Stimulated activated CD8-positive, alpha-beta memory T cell treated with anti-CD3 and anti-CD28 coated beads, Interleukin-4, amount 100 ng/mL, for 1 hour (primary cell): Measurements from ENCODE around the gene TJP2.

Source experiments
- DNase-seq, 2 donors: peaks; one replicate each; pipeline ENCODE4 v3.0.0-alpha.2; 2020; ENCODE audit warnings: low read depth in 2 of 2, low spot score in 1 of 2

Gene TJP2

DNA sequence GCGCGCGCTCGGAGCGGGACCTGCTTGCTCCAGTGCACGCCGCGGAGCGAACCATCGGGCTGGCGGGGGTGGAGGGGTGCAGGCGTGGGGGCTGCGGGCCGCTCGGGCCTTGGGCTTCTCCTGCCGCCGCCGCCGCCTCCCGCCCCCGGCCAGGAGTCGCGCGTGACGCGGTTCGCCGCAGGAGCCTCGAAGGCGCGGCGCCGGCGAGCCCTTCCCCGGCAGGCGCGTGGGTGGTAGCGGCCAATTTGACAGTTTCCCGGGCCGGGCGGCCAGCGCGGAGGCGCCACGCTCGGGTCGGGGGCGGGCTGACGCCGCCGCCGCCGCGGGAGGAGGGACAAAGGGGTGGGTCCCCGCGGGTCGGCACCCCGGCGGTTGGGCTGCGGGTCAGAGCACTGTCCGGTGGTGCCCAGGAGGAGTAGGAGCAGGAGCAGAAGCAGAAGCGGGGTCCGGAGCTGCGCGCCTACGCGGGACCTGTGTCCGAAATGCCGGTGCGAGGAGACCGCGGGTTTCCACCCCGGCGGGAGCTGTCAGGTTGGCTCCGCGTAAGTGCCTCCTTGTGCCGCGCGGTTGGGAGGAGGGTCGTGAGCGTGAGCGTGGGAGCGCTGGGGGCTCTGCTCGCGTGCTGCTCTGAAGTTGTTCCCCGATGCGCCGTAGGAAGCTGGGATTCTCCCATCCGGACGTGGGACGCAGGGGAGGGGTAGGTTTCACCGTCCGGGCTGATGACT, at the start of gene TJP2:
Gene TJP2 (plus strand): TSS at position 387 of the 725 bp plus-strand sequence. CDS start 96 bp downstream, at position 483.
- DNase-seq, result no peak

DNA sequence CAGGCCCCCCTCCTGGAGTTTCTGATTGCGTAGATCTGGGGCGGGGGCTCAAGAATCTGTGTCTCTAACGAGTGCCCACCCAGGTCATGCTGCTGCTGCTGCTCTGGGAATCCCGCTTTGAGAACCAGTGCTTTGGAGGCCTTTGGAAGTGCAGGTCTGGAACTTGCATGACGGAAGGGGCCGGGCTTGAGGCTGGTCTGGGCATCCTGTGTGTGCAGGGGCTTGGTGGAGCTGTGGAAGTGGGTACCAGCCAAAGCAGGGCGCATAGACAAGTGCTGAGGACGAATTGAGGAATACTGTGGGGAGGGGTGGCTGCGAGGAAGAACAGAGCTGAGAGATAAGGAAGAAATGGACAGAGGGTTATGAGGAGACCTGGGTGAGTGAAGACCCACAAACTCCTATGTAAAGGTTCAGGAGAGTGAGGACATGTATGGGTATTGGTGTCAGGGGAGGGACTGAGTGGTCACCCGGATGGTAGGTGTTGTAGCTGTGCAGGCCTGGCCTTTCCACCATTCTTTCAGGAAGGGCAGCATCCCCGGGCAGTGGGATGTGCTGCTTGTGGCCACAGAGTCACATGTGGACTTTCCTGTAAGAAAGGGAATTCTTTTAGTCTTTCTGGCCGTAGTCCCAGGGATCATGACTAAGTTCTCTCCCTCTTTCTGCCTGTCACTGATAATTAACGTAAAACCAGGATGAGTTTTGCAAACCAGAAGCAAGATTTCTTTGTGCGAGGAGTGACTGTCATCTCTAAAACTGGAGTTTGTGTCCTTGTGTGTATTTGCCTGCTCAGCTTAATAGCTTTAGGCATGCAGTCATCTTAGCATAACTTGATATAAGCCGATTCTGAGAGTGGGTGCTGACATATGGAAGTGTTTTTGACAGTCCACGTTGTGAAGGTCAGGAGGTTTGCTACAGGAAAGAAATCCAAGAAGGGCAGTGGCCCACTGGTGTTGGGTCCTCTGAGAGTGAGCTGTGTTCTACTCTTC, 43.3 kb upstream of the TJP2 start:
- no peak for DNase-seq

DNA sequence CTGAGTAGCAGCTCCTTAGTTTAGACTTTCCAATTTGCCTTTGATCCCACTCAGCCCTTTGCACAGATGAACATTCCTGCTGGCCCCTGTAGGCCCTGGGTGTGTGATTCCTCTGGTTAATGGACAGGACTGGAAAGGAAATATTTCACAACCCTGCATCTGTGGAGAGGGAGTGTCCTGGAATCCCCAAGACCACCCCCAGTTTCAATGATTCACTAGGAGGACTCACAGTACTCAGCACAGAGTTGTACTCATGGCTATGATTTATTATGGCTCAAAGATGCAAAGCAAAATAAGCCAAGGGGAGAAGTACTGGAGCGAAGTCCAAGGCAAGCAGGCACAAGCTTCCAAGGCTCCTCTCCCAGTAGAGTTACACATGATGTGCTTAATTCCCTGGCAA, 42.4 kb upstream of the TJP2 start:
- no peak for DNase-seq

DNA sequence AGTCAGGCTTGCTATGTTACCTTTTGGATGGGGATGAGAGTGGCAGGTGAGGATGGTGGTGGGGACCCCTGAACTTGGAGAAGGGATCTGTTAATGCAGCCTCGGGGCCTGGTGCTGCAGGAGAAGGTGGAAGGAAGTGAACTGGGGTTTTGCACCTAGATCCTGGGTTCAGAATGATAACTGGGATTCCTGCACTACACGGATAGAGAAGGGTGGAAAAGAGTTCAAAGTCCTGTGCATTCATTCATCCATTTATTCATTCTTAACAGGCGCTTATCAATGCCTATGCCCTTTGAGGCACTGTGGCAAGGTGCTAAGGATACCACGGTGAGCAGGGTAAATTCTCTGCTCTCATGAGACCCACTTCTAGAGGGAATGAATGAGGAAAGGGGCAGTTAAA, 41.7 kb upstream of the TJP2 start:
- no peak for DNase-seq

DNA sequence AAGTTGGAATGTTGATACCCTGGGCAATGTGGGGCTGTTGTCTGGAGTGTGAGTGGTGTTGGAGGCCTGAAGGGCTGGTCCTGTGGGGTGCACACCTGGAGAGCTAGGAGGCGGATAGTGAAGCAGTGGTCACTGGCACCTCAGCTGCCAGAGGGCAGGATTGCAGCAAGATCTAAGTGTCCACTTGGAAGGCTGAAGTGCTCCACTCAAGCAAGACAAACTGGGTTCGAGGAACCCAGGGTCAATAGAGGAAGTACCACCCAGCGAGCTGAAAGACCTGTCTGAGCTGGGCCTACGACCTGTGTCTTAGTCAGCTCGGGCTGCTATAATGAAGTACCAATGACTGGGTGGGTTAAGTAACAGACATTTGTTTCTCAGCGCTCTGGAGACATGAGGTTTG, 39.7 kb upstream of the TJP2 start:
- no peak for DNase-seq

DNA sequence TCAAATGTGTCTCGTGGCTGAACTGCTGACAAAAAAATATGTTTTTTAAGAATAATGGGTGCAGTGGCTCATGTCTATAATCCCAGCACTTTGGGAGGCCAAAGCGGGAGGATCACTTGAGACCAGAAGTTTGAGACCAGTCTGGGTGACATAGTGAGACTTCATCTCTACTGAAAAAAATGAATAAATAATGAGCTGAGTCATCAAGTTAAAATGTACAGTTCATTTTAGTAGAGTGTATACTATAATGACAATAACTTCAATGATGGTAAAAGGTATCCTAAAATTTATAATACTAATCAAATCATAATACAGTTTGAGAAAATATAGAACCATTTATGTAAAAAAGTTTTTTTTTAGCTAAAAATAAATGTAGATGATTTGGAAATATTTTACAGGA, 37.9 kb upstream of the TJP2 start:
- DNase-seq, result no peak

DNA sequence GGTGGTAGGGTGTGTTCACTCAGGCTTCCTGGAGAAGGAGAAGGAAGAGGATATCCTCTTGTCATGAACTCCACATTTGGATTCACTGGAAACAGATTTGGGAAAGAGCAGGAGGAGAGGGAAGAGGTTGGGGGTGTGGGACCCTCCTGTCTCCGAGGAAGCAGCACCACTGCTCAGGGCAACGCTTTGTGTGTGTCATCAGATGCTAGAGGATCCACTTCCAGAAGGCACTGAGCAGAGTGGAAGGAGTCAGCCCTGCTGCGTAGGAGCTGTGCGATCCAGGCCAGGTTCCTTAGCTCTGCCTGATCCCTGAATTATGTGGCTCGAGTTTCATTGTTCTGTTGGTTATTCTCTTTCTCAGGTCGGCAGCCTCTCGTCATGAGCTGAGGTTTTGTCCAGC, 37.3 kb upstream of the TJP2 start:
- no peak for DNase-seq

DNA sequence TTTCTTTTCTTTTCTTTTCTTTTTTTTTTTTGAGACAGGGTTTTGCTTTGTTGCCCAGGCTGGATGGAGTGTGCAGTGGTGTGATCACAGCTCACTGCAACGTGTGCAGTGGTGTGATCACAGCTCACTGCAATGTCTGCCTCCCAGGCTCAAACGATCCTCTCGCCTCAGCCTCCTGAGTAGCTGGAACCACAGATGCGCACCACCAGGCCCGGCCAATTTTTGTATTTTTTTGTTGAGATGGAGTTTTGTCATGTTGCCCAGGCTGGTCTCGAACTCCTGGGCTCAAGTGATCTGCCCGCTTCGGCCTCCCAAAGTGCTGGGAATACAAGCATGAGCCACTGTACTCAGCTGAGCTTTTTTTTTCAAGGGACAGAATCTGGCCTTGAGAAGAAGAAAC, 36.8 kb upstream of the TJP2 start:
- DNase-seq, result no peak

DNA sequence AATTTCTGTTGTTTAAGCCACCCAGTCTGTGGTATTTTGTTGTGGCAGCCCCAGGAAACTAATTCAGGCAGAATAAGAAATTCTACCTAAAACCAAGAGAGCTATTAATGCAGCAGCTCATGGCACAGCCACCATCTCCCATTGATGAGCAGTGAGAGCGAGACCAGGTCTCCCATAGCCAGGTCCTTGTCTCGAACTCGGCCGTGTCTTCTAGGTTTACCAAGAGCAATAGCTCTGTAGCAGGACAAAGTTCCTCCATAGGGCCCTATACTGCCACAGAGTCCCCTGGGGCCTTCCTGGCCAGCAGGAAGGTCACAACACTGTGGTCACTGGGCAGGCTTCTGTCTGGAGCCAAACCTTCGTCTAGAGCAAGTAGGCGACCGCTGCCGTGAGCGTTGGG, 34.5 kb upstream of the TJP2 start:
- DNase-seq, result no peak

DNA sequence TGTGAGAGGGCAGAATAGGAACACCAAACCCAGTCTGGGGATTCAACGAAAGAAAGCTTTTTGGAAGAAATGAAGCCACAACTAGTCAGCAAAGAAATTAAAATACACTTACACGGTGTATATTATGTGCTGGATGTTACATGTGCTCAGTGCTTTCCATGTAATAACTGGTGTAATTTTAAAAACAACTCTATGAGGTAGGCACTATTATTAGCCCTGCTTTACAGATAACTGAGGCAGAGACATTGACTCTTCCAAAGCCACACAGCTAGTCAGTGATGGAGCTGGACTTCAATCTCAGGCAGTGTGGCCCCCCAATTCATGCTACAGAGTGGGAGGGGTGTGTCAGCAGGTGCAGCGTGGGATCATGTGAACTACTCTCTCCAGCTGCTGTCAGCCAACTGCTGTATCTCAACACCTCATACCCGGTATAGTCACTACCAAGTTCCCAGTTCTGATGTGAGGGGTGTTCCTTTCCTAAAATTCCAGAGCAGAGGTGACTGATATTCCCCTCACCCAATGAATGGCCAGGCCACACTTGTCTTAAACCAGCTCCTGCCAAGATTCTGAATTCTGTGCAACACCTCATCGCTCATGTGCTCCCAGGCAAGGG, 33.8 kb upstream of the TJP2 start:
- no peak for DNase-seq

DNA sequence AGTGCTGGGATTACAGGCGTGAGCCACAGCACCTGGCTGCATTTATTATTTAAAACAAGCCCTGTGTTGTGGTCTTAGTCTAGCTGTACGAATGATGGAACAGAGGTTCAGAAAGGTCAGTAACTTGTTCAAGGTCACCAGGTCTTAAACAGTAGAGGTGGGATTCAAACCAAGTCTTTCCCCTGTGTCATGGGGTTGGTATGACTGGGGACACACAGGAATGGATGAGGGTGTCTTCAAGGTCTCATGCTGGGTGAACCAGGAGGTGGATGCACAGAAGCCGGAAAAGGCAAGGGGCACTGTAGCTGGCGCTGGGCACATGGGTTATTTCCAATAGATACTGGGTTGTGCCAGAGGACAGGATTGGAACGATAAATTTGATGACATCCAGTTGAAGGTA, 32.2 kb upstream of the TJP2 start:
- no peak for DNase-seq

DNA sequence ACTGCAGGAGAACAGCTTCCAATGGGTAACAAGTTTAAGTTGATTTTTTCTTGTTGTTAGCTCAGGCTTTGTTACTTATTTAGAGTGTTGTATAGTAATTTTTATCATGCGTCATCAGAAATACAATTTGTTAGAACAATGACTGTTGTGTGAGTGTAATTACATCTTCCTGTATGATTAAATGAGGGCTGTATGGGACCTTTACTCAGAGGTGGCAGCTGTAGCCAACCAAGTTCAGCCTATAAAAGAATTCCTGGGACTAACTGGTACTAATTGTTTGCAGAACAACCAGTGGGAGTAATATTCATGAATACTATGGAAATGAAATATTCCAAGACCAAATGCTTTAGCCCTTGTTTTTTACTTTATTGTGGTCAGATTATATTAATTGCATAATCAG, 30.8 kb upstream of the TJP2 start:
- no peak for DNase-seq

DNA sequence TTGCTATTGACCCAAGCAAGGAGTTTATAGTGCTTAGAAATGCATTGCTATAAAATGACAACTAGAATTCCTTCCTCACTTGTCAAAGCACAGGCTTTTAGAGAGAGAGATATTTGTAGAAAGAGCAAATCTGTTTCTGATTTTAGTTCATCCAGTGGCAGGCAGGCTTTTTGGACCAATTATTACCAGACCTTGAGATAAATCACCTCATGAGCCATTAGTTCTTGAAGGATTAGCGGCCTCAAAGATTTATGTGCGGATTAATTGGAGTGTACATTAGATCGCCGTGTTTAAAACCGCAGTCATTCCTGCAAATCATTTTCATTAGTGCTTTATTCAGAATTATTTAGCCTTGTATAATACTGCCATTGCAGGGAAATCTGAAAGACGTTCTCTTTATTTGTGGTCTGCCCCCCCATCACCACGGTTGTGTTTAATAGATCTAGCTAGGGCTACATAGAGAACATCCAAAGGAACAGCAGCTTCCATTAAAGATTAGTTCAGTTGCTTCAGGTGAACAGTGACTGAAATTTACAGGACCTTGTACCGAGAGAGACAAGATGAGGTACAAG, 28.8 kb upstream of the TJP2 start:
- DNase-seq, result no peak

DNA sequence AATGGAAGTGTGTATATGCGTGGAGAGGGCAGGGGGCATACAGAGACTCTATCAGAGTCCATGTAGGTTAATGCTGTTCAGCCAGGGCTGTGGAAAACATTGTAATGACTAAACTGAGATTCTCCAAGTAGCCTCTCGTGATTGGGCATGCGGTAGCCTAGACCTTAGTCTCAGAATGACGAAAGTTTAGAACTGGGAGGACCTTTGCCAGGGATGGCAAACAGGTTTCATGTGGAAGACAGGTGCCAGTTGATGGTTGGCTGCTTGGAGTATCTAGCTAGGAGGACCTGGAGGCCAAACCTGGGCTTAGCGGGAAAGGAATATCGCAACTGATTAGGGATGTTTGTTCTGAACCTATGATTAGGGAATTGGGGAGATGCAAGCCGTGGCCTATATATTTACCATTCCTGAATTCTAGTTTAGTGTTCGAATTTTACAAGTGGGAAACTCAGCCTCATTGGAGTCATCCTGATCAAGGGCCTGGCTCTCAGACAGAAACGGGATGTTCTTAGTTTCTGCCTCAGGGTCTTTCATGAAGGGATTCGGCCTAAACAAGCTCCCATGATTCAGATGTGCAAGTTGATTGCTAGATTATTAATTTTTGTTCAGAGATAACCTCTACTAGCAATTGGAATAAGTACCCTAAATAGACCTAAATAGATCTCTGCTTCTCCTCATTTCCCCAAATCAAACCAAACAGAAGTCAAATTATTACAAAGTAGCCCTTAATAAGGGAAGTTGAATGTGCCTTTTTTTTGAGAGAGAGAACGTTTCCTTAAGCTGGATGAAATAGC, 26.8 kb upstream of the TJP2 start:
- no peak for DNase-seq

DNA sequence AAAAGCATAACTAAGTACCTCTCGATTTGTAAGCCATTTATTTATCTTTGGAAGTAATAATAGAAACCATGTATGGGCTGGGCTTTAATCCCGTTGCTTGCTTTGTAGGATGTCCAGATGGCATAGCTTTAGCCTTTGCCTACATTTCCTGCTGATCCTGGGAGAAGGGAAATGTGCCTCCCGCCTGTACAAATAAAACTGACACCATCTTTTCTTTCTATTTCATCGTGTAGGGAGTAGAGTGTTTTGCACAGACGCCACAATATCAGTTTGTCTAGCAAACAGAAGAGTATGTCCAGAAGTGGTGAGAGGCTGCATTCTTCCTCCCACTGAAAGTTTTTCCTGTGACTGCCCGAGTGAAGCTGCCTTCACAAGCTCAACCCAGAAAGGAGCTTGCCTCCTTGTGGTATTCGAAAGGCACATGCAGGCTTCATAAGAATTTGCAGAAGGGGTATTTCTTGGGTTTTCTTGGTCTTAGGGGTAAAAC, 24.7 kb upstream of the TJP2 start:
- DNase-seq, result no peak

DNA sequence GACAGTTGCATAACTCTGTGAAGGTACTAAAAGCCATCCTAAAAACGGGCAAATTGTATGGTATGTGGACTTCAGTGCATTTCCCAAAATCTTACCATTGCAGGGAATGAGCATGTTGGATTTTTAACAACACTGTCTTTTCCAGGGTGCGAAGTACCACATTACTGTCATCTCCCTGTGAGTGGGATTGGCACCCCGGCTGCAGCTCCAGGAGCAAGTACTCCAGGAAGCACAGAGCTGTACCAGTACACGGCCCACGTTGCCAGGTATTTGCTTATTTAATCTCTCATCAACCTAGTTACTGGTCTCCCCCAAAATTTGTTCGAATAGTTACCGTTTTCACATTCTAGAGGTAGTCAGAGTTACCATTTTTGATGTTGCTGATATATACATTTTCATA, 22.6 kb upstream of the TJP2 start:
- no peak for DNase-seq

DNA sequence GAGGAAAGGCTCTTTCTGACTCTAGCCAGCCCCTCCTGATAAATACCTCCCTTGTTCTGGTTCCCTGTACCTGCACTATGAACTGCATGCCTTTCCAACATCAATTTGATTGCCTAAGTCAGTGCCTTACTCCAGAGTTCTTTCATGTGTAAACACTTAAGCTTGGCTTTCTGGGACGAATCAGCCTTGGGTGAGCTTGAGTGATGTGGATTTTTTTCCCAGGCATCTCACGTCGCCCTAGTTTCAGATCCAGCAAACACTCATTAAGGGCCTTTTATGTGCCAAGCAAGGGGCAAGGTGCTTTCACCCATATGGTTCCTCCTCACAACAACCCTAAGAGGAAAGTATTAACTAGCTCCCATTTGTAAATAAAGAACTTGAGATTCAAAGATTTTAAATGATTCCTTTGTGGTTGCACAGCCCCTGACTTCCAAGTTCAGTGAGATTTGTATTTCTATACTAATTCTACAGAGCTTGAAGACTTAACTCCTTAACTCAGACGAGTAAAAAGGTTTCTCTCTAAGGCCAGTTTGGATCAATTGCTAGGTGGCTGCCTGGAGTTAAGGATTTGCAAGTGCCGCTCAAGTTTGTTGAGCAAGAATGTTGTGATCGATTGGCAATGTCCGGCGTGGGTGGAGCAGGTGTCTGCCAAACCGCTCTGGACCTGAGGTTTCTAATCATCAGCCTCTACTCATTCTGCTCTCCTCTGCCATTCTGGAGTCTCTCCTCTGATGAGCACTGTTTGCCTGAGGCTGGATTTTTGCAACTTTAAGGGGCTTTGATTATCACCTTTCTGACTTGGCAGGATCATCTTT, 20.2 kb upstream of the TJP2 start:
- DNase-seq, result no peak

DNA sequence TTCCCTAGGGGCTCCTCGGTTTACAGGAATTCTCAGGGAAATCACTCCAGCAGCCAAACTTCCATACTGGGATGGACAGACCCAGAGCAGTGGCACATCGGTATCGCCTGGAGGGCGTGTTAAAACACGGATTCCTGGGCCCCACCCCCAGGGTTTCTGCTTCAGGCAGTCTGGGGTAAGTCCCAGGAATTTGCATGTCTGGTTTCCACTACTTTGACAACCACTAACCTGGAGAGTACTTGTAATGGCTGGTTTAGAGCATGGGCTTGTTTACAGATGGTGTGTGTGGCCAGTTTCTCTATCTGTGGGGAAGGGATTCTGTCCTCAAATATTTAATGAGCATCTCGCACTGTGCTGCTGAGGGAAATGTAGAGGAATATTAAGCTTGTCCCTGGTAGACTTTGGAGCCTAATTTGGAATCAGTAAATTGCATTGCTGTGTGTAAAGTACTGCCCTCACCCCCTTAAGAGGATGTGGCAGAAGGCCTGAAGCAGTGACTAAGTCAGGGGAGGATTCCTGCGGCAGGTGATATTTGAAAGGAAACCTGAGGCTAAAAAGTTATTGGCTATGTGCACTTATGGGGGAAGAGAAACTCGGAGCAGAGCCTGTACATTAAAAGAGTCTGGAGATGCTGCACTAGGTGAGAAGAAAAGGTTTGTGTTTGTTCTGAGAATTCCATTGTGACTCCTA, 18.6 kb upstream of the TJP2 start:
- DNase-seq, result no peak

DNA sequence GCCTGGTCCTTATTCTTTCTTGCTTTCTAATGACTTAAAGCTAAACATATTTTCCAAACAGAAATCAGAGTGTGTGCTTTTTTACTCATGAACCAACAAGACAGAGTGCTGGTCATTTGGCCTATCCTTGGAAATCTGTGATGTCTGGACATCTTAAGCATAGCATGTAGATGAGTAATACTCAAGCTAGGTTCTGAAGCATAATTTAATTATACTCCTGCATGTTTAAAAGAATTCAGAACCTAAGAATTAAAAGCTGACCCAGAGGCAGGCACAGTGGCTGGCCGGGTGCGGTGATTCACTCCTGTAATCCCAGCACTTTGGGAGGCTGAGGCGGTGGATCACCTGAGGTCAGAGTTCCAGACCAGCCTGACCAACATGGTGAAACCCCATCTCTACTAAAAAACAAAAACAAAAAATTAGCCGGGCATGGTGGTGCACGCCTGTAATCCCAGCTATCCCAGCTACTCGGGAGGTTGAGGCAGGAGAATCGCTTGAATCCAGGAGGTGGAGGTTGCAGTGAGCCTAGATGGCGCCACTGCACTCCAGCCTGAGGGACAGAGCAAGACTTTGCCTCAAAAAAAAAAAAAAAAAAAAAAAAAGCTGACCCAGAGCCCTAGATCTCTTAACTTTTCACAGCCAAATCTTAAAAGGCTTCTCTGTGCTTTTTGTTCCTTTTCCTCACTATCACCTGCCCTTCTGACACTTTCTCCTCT, 16.2 kb upstream of the TJP2 start:
- DNase-seq, result no peak
